Stimulated activated CD4-positive, alpha-beta T cell treated with anti-CD3 and anti-CD28 coated beads, Interleukin-4, amount 100 ng/mL, for 4 hours (primary cell): ENCODE data around the gene KCNQ4.

Experiments used
- DNase-seq, 2 experiments: peaks; one replicate each; pipeline ENCODE4 v3.0.0-alpha.2; 2020

Gene KCNQ4

GRCh38 chr1:40870135-40870728, 86.6 kb downstream of the KCNQ4 start:
- no peak for DNase-seq

DNA sequence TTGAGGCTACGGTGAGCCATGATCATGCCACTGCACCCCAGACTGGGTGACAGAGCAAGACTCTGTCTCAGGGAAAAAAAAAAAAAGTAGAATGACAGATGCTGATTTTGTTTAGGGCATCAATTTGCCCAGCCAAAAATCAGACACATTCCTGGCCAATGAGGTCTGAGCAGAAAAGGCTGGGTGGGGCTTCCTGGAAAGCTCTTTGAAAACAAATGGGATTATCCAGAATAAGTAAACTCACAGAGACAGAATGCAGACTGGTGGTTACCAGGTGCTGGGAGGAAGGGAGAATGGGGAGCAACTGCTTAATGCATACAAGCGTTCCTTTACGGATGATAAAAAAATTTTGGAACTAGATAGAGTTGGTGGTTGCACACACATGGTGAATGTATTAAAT, 88.7 kb downstream of the KCNQ4 start:
- no peak for DNase-seq

DNA sequence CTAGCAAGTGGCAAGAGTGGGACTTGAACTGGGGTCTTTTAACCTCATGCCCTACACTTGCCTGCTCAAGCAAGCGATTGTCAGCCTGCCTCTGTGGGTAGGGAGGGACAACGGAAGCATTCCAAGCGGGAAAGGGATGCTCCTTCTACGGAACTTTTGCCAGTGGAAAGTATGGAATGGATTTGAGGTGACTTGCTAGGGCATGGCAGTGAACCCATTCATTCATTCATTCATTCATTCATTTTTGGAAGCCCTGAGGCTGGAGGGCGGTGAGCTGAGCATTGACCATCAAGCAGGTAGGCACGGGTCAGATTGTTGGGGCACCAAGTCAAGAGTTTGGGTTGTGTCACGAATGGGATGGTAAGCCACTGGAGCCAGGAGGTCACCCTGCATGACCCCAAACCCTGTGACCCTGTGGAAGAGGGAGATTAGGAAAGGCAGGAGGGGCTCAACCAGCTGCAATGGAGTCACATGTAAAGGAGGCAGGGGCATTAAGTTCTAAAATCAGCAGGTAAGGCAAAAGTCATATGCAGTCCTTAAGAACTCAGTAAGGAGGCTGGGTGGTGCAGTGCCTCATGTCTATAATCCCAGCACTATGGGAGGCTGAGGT, 90.4 kb downstream of the KCNQ4 start:
- DNase-seq: no peak

GRCh38 chr1:40876436-40876761, 92.8 kb downstream of the KCNQ4 start:
- DNase-seq: no peak

DNA sequence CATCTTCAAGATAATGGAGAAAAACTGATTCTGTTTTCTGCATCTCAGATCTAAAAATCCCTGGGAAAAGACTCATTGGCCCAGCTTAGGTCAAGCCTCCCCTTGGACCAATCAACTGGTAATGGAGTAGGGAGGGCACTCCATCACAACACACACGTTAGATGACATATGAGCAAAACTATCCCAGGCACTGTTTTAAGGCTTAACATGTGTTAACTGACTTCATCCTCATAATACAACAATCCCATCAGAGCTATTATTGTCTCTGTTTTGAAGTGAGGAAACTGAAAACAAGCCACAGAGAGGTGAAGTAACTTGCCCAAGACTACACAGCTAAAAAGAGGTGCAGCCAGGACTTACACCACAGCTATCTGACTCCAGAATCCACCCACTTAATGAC, 93.3 kb downstream of the KCNQ4 start:
- no peak for DNase-seq

DNA sequence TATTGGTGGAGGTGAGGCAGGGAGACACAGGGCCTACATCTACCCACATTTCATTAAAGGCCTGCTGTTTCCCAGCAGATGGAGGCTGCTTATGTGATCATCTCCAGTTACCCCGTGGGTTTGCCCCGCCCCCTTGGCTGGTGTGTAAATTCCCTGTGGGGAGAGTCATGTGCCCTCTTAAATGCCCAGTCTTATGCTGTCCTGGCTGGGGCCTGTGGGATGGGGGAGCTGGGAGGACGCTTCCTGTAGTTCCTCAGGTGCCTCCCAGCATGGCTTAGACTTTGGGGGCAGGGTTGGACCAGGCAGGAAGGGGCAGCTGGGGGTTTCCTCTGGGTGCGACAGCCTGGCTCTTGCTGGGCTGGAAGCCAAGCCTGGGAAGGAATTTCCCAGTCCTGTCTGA, 94.1 kb downstream of the KCNQ4 start:
- peak in 1 of 2 experiments; percentile 46 for DNase-seq

- no peak for DNase-seq
Observed at GRCh38 chr1:40878906-40879305, 95.3 kb downstream of the KCNQ4 start.

- no peak for DNase-seq
Observed at GRCh38 chr1:40879482-40880175, 96.0 kb downstream of the KCNQ4 start.

DNA sequence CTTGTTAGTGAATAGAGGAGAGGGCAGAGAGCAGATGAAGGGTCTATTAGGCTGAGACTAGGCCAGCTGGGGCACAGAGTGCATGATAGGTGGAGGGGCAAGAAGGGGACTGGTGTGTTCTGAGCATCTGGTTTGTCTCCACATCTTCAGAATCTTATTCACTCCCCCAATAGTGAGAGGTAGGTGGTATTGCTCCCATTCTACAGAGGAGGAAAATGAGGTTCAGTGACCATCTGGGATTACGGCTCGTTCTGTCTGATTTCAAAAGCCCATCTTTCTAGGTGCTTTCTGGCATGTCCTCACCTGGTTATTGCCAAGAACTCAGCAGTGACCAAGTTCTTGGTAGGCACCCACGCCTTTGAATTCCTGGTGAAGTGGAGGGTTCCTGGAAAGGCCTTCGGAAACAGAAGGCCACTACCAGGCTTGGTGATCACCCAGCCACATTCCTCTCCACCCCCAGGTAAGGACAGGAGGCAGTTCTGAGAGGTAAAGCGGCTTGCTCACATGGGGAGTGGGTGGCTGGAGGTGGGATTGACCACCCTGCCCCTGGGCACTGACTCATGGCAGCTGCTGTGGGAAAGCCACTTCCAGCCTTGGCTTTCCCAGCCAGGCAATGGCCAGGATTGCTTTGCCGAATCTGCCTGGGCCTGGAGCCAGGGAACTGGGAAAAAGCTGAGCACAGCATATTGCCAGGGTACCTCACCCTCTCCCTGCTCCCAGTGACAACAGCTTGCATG, 97.4 kb downstream of the KCNQ4 start:
- no peak for DNase-seq

DNA sequence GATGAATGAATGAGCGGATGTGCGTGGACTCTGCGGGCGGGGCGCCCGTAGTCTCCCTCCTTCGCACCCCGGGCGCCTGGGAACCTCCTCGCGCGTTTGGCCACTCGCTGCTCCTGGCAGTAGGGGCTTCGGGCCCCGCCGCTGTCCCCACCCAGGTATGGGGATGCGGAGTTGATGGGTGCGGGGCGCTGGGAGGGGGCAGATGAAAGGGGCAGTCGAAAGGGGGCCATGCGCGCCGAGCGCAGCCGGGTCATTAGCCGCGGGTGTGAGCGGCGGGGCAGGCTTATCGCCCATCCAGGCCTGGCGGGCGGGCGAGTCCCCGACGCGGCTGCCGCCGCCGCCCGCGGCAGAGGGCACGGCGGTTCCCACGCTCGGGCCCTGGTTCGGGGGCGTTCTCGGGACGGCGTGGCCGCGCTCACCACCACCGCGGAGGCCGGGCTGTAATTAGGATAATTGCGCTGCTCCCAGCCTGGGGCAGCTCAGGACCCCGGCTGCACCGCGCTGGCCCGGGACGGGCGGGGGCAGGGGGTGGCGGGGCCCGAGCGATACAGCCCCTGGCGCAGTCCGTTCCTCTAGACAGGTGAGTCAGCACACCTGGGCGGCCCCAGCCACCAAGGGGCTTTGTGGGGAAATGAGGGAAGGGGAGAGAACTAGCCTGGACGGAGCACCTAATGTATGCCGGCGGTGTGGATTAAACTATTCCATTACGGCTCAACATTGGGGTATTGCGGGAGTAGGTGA, 100.6 kb downstream of the KCNQ4 start:
- no peak for DNase-seq

DNA sequence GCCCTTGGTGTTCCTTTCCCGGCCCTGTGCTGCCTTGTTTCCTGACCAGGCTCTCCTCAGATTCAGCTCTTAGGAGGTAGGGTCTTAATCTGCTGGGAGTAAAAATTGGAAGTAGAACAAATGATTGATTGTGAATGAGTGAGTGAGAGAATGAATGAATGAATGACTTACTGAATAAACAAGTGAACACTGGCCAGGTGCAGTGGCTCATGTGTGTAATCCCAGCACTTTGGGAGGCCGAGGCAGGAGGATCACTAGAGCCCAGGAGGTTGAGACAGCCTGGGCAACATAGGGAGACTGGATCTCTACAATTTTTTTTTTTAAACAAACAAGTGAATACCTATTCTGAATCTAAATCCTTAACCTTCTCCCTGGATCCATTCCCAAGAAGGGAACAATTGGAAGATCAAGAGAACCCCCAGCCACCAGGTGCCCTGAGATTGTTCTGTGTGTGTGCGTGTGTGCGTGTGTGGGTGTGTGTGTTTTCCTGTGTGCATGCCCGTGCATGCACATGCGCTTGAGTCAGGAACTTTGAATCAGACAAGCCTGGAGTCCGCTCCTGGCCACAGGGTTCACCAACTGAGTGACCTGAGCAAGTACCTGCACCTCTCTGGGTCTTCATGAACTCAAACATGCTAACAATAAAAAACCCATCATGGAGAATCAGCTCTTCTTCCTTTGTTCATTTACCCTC, 102.9 kb downstream of the KCNQ4 start:
- DNase-seq: no peak

- no peak for DNase-seq
Observed at GRCh38 chr1:40887012-40887378, 103.4 kb downstream of the KCNQ4 start.

DNA sequence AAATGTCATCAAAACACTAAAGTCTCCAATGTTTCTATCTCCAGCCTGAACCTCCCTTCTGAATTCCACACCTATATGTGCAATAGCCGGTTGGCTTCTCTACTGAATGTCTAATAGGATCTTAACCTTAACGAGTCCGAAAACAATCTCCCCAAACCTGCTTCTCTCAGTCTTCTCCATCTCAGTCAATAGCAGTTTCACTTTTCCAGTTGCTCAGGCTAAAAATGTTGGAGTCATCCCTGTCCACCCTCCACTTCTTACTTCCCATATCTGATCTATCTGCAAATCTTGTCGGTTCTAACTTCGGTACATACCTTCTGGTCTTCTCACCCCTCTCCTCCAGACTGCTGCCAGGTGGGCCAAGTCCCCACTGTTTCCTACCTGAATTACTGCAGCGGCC, 104.1 kb downstream of the KCNQ4 start:
- DNase-seq: no peak
